ENCODE results near the gene CYTH4.

The CYTH4 gene

GRCh38 chr22:37354261-37354660, 72.0 kb downstream of the CYTH4 start:
- DNase-seq (ENCODE audit: extremely low spot score): no peak
- ChIA-PET POLR2A (no interaction called here), CTCF (no interaction called here)
- TF ChIP-seq CTBP1 (IDR thresholded peaks at IDR 0.05; ENCODE audit: borderline replicate concordance) (no peak), LEF1 (IDR thresholded peaks at IDR 0.05; ENCODE audit: borderline replicate concordance) (no peak), TARDBP (IDR thresholded peaks at IDR 0.05) (no peak), ARNT (IDR thresholded peaks at IDR 0.05) (no peak), L3MBTL2 (conservative IDR thresholded peaks at IDR 0.05) (no peak), ZNF384 (IDR thresholded peaks at IDR 0.05) (no peak), BHLHE40 (IDR thresholded peaks at IDR 0.05; ENCODE audit: borderline replicate concordance) (no peak), ELF4 (IDR thresholded peaks at IDR 0.05) (no peak)

- ChIA-PET POLR2A (no interaction called here), CTCF (no interaction called here)
- no peak for TF ChIP-seq FOXA1 (IDR thresholded peaks at IDR 0.05)
- TF ChIP-seq ARNT (IDR thresholded peaks at IDR 0.05): no peak
- no peak for TF ChIP-seq FOXM1 (IDR thresholded peaks at IDR 0.05; ENCODE audit: borderline replicate concordance)
- no peak for TF ChIP-seq HDGF (IDR thresholded peaks at IDR 0.05; ENCODE audit: borderline replicate concordance)
- TF ChIP-seq PKNOX1 (IDR thresholded peaks at IDR 0.05): no peak
- TF ChIP-seq NFRKB (IDR thresholded peaks at IDR 0.05): no peak
- TF ChIP-seq FOXK2 (IDR thresholded peaks at IDR 0.05): no peak
- no peak for TF ChIP-seq LEF1 (IDR thresholded peaks at IDR 0.05; ENCODE audit: borderline replicate concordance)
- TF ChIP-seq SP1 (IDR thresholded peaks at IDR 0.05): no peak
- TF ChIP-seq ELF4 (IDR thresholded peaks at IDR 0.05): no peak
- TF ChIP-seq L3MBTL2 (conservative IDR thresholded peaks at IDR 0.05): no peak
- no peak for TF ChIP-seq ZNF384 (IDR thresholded peaks at IDR 0.05)
- no peak for TF ChIP-seq BHLHE40 (IDR thresholded peaks at IDR 0.05; ENCODE audit: borderline replicate concordance)
- TF ChIP-seq TARDBP (IDR thresholded peaks at IDR 0.05): no peak
- TF ChIP-seq CTBP1 (IDR thresholded peaks at IDR 0.05; ENCODE audit: borderline replicate concordance): no peak
- no peak for TF ChIP-seq SUZ12 (IDR thresholded peaks at IDR 0.05)
- DNase-seq (ENCODE audit: extremely low spot score): no peak
Observed at GRCh38 chr22:37354670-37355069, 72.4 kb downstream of the CYTH4 start.

- ChIA-PET POLR2A (no interaction called here), CTCF (no interaction called here)
- TF ChIP-seq PKNOX1 (IDR thresholded peaks at IDR 0.05) (no peak), TARDBP (IDR thresholded peaks at IDR 0.05) (no peak), ELF4 (IDR thresholded peaks at IDR 0.05) (no peak), FOXM1 (IDR thresholded peaks at IDR 0.05; ENCODE audit: borderline replicate concordance) (no peak), ARNT (IDR thresholded peaks at IDR 0.05) (no peak), BHLHE40 (IDR thresholded peaks at IDR 0.05; ENCODE audit: borderline replicate concordance) (no peak), CTBP1 (IDR thresholded peaks at IDR 0.05; ENCODE audit: borderline replicate concordance) (no peak), SUZ12 (IDR thresholded peaks at IDR 0.05) (no peak), HDGF (IDR thresholded peaks at IDR 0.05; ENCODE audit: borderline replicate concordance) (no peak), NFRKB (IDR thresholded peaks at IDR 0.05) (no peak)
- no peak for DNase-seq (ENCODE audit: extremely low spot score)
Observed at GRCh38 chr22:37355174-37355573, 72.9 kb downstream of the CYTH4 start.

GRCh38 chr22:37356922-37357321, 74.6 kb downstream of the CYTH4 start:
- DNase-seq (ENCODE audit: extremely low spot score): no peak
- ChIA-PET POLR2A (no interaction called here), CTCF (interaction anchor here (0.7 kb wide), 1 partner anchor 137 kb away, joined by 3 read pairs; no protein-coding TSS in a partner anchor)
- TF ChIP-seq NFRKB (IDR thresholded peaks at IDR 0.05) (no peak), FOXA1 (IDR thresholded peaks at IDR 0.05) (no peak), SUZ12 (IDR thresholded peaks at IDR 0.05) (no peak), FOXM1 (IDR thresholded peaks at IDR 0.05; ENCODE audit: borderline replicate concordance) (no peak), ARNT (IDR thresholded peaks at IDR 0.05) (no peak), BHLHE40 (IDR thresholded peaks at IDR 0.05; ENCODE audit: borderline replicate concordance) (no peak), FOXK2 (IDR thresholded peaks at IDR 0.05) (no peak), LEF1 (IDR thresholded peaks at IDR 0.05; ENCODE audit: borderline replicate concordance) (no peak), ZNF384 (IDR thresholded peaks at IDR 0.05) (no peak), L3MBTL2 (conservative IDR thresholded peaks at IDR 0.05) (no peak), PKNOX1 (IDR thresholded peaks at IDR 0.05) (no peak), TARDBP (IDR thresholded peaks at IDR 0.05) (no peak), SP1 (IDR thresholded peaks at IDR 0.05) (no peak), CTBP1 (IDR thresholded peaks at IDR 0.05; ENCODE audit: borderline replicate concordance) (no peak), HDGF (IDR thresholded peaks at IDR 0.05; ENCODE audit: borderline replicate concordance) (no peak), ELF4 (IDR thresholded peaks at IDR 0.05) (no peak)

GRCh38 chr22:37357446-37358075, 75.3 kb downstream of the CYTH4 start:
- TF ChIP-seq FOXK2 (IDR thresholded peaks at IDR 0.05) (no peak), CTBP1 (IDR thresholded peaks at IDR 0.05; ENCODE audit: borderline replicate concordance) (no peak), ELF4 (IDR thresholded peaks at IDR 0.05) (no peak), FOXM1 (IDR thresholded peaks at IDR 0.05; ENCODE audit: borderline replicate concordance) (no peak), LEF1 (IDR thresholded peaks at IDR 0.05; ENCODE audit: borderline replicate concordance) (no peak), ARNT (IDR thresholded peaks at IDR 0.05) (no peak), ZNF384 (IDR thresholded peaks at IDR 0.05) (no peak), SP1 (IDR thresholded peaks at IDR 0.05) (no peak), HDGF (IDR thresholded peaks at IDR 0.05; ENCODE audit: borderline replicate concordance) (no peak), BHLHE40 (IDR thresholded peaks at IDR 0.05; ENCODE audit: borderline replicate concordance) (no peak), NFRKB (IDR thresholded peaks at IDR 0.05) (no peak), L3MBTL2 (conservative IDR thresholded peaks at IDR 0.05) (no peak), FOXA1 (IDR thresholded peaks at IDR 0.05) (no peak), PKNOX1 (IDR thresholded peaks at IDR 0.05) (no peak), SUZ12 (IDR thresholded peaks at IDR 0.05) (no peak), TARDBP (IDR thresholded peaks at IDR 0.05) (no peak)
- ChIA-PET POLR2A (no interaction called here), CTCF (interaction anchor here (0.7 kb wide), 1 partner anchor 137 kb away, joined by 3 read pairs; no protein-coding TSS in a partner anchor)
- no peak for DNase-seq (ENCODE audit: extremely low spot score)
